HG02798 (cell line): ENCODE data around the gene CTNS.

Experiments used
- ATAC-seq: cut with Tn5 transposase; IDR thresholded peaks from one replicate; pipeline ENCODE4 v1.9.1; 2021; ENCODE audit warnings: mild to moderate bottlenecking; ENCODE audit not compliant: unreplicated experiment, poor library complexity

CTNS gene

GRCh38 chr17:3622977-3623594, 13.5 kb upstream of the CTNS start:
- ATAC-seq: no peak

- ATAC-seq: no peak
Observed at GRCh38 chr17:3626831-3627768, 9.5 kb upstream of the CTNS start.

GRCh38 chr17:3627769-3628167, 8.8 kb upstream of the CTNS start:
- ATAC-seq: no peak

GRCh38 chr17:3630781-3631180, 5.8 kb upstream of the CTNS start:
- ATAC-seq: no peak

GRCh38 chr17:3632287-3632686, 4.3 kb upstream of the CTNS start:
- no peak for ATAC-seq

- ATAC-seq: no peak
Observed at GRCh38 chr17:3635474-3636153, 946 bp upstream of the CTNS start.

GRCh38 chr17:3636908-3637373, 381 bp downstream of the CTNS start:
- peak; percentile 7 for ATAC-seq

- no peak for ATAC-seq
Observed at GRCh38 chr17:3639981-3640596, 3.5 kb downstream of the CTNS start.

- no peak for ATAC-seq
Observed at GRCh38 chr17:3641014-3641413, 4.5 kb downstream of the CTNS start.

- ATAC-seq: no peak
Observed at GRCh38 chr17:3641717-3642486, 5.3 kb downstream of the CTNS start.

GRCh38 chr17:3643889-3644349, 7.4 kb downstream of the CTNS start:
- ATAC-seq: no peak

- ATAC-seq: no peak
Observed at GRCh38 chr17:3645310-3645709, 8.8 kb downstream of the CTNS start.

GRCh38 chr17:3647251-3647650, 10.7 kb downstream of the CTNS start:
- ATAC-seq: no peak

- ATAC-seq: no peak
Observed at GRCh38 chr17:3647769-3648555, 11.4 kb downstream of the CTNS start.

- no peak for ATAC-seq
Observed at GRCh38 chr17:3655766-3656165, 19.2 kb downstream of the CTNS start.

GRCh38 chr17:3656353-3656752, 19.8 kb downstream of the CTNS start:
- ATAC-seq: no peak

GRCh38 chr17:3656755-3657587, 20.4 kb downstream of the CTNS start:
- no peak for ATAC-seq

GRCh38 chr17:3657588-3657869, 21.0 kb downstream of the CTNS start:
- ATAC-seq: no peak
